ENCODE data around the gene RHOBTB1. TPM values are rescaled to one million over a fixed set of nuclear protein-coding genes. Genes with fewer than 3 reads are reported as not detected.

The RHOBTB1 gene
- total RNA-seq, 1 experiment from 2014 or later, result 2.5 TPM

GRCh38 chr10:60899266-60899665 is 44.7 kb downstream of the RHOBTB1 start:
- TF ChIP-seq CTCF (conservative IDR thresholded peaks at IDR 0.05), result no peak
- H3K14ac ChIP-seq (ENCODE audit: insufficient read depth, low read length), result no peak overlapping the region
- H3K4me3 Mint-ChIP-seq, result no peak overlapping the region
- H3K27ac Mint-ChIP-seq, result no peak overlapping the region
- H2BK12ac ChIP-seq (ENCODE audit: insufficient read length, low read depth, low read length), result no peak overlapping the region
- no peak overlapping the region for H3T11ph ChIP-seq (ENCODE audit: low read length)
- no peaks in the 10 kb centered on the region for H3K9me3 ChIP-seq (ENCODE audit: control insufficient read depth, low read depth, low read length)
- no peak overlapping the region for H2BK5ac ChIP-seq (ENCODE audit: insufficient read length, low read length)
- no peaks in the 10 kb centered on the region for H4K20me1 ChIP-seq (ENCODE audit: control insufficient read depth, insufficient read depth, insufficient read length)
- H3K9ac ChIP-seq (ENCODE audit: extremely low read depth, insufficient read length, low read length), result no peak overlapping the region
- no peaks in the 10 kb centered on the region for H3K9me3 Mint-ChIP-seq
- H4K91ac ChIP-seq (ENCODE audit: insufficient read length, low read depth, low read length), result no peak overlapping the region
- H2BK15ac ChIP-seq (ENCODE audit: low read depth, low read length), result no peak overlapping the region
- H3K4me2 ChIP-seq (ENCODE audit: insufficient read depth, insufficient read length, low read length), result no peak overlapping the region
- H2BK20ac ChIP-seq (ENCODE audit: low read depth, low read length, poor library complexity, severe bottlenecking), result no peak overlapping the region
- no peak overlapping the region for H3K18ac ChIP-seq (ENCODE audit: insufficient read length, low read depth, low read length)
- H3K23me2 ChIP-seq (ENCODE audit: insufficient read length, low read depth, low read length, poor library complexity, severe bottlenecking), result no peaks in the 10 kb centered on the region
- H3K4me1 ChIP-seq (ENCODE audit: insufficient read depth, low read length), result no peaks in the 10 kb centered on the region
- no peaks in the 10 kb centered on the region for H3K79me1 ChIP-seq (ENCODE audit: insufficient read depth, low read depth, low read length, poor library complexity, severe bottlenecking)
- H2AFZ ChIP-seq (ENCODE audit: low read length), result no peak overlapping the region
- no peak overlapping the region for H3K23ac ChIP-seq (ENCODE audit: insufficient read length, low read depth, low read length)
- no peak for DNase-seq
- no peaks in the 10 kb centered on the region for H3K27me3 Mint-ChIP-seq (ENCODE audit: low read depth)
- H4K5ac ChIP-seq (ENCODE audit: insufficient read length, low read depth, low read length), result no peak overlapping the region
- peaks cover 2 to 5% of the 10 kb centered on the region in 2 experiments; a peak in 1 of 4 replicates for H3K4me1 Mint-ChIP-seq
- H2BK120ac ChIP-seq (ENCODE audit: low read depth, low read length, poor library complexity, severe bottlenecking), result no peak overlapping the region
- no peaks in the 10 kb centered on the region for H3K79me2 ChIP-seq (ENCODE audit: insufficient read depth, low read length)
- no CpG with 5 or more reads among the region's 7 CpGs for whole genome bisulfite sequencing (ENCODE audit: extremely low coverage, insufficient read length, low lambda C conversion rate)
- H4K8ac ChIP-seq (replicated peaks; ENCODE audit: insufficient read length, low read depth, low read length), result no peak overlapping the region
- no peaks in the 10 kb centered on the region for H3K27me3 ChIP-seq (ENCODE audit: insufficient read depth, low read length)
- H3K56ac ChIP-seq (ENCODE audit: insufficient read length, low read depth, low read length), result no peak overlapping the region
- H2AK5ac ChIP-seq (ENCODE audit: insufficient read length, low read length), result no peak overlapping the region
- no peak overlapping the region for H3K27ac ChIP-seq (ENCODE audit: insufficient read length, low read depth, low read length)
- no peaks in the 10 kb centered on the region for H3K36me3 Mint-ChIP-seq (ENCODE audit: insufficient read depth in 1 of 3, low read depth in 3 of 3)
- H3K4ac ChIP-seq (ENCODE audit: low read depth, low read length), result no peak overlapping the region

All from H9 (cell line).